A549 (cell line): ENCODE results near the gene CDH22. TPM values are rescaled to one million over a fixed set of nuclear protein-coding genes. Genes with fewer than 3 reads are reported as not detected.

Experiments used
- ATAC-seq, 2 experiments: fragments of 200-7000 bp in 1 of 2; fragments of >200 bp in 1 of 2; cut with Nextera tagmentation in 1 of 2; cut with Tn5 transposase in 1 of 2; 3 replicates each; pipeline versions ENCODE4 v1.8.0 to v1.9.1; 2018 to 2020; ENCODE audit warnings: mild to moderate bottlenecking in 1 of 2, moderate library complexity in 1 of 2
- CTCF ChIA-PET: fragments of 300-600 bp; sonication (Branson Sonifier 250); formaldehyde crosslinking; extraction: SDS; loops from one replicate; lab custom pipeline; 2021; ENCODE audit warnings: antibody characterized with exemption, inconsistent platforms; lab: Yijun Ruan, JAX
- POLR2A ChIA-PET: fragments of 350-600 bp; formaldehyde crosslinking; extraction: SDS; loops from one replicate; lab custom pipeline; 2021; ENCODE audit warnings: antibody characterized with exemption, inconsistent platforms; lab: Yijun Ruan, JAX
- DNase-seq, 2 experiments: peaks; one replicate each; pipeline versions ENCODE4 v3.0.0 to v3.0.0-alpha.2; 2011 to 2016; ENCODE audit warnings: low read depth in 1 of 2, low spot score in 1 of 2
- FAIRE-seq: peaks from 2 replicates; lab custom pipeline; 2011; peaks lifted over from hg19 to GRCh38; lab: Jason Lieb, UNC
- H3K27ac ChIP-seq, 2 experiments: fragments of >200 bp; sonication (Bioruptor Twin); formaldehyde crosslinking; 3 replicates each; pipeline ENCODE4 v1.5.1; 2016 to 2017
- H3K4me1 ChIP-seq: fragments of >200 bp; sonication (Bioruptor Twin); formaldehyde crosslinking; 3 replicates; pipeline ENCODE4 v1.6.1; 2016
- H3K4me2 ChIP-seq: fragments of >200 bp; sonication (Bioruptor Twin); formaldehyde crosslinking; 3 replicates; pipeline ENCODE4 v1.6.1; 2016
- H3K4me3 ChIP-seq: fragments of >200 bp; sonication (Bioruptor Twin); formaldehyde crosslinking; 3 replicates; pipeline ENCODE4 v1.5.1; 2016
- H3K9me3 ChIP-seq: fragments of >200 bp; sonication (Bioruptor Twin); formaldehyde crosslinking; 3 replicates; pipeline ENCODE4 v1.6.1; 2016
- CHD2 ChIP-seq: fragments of 150-350 bp; IDR thresholded peaks from 2 replicates; pipeline ENCODE4 v1.6.1; 2014; ENCODE audit warnings: low read length; ENCODE audit not compliant: partially characterized antibody
- CHD4 ChIP-seq: fragments of 200-600 bp; sonication (generic); IDR thresholded peaks from 2 replicates; pipeline ENCODE4 v1.6.1; 2016; ENCODE audit warnings: antibody characterized with exemption, mild to moderate bottlenecking, borderline replicate concordance
- EHMT2 ChIP-seq: fragments of 200-600 bp; sonication (generic); IDR thresholded peaks from 2 replicates; pipeline ENCODE4 v1.6.1; 2016; ENCODE audit warnings: antibody characterized with exemption, low read depth, mild to moderate bottlenecking, moderate library complexity
- EP300 ChIP-seq, 2 experiments: fragments of >200 bp; sonication (Bioruptor Twin); formaldehyde crosslinking; IDR thresholded peaks; 2 replicates in 1 of 2; 3 replicates in 1 of 2; pipeline ENCODE4 v1.6.1; 2016 to 2017
- HOXB5 ChIP-seq: fragments of 250-450 bp; sonication (Bioruptor Pico); IDR thresholded peaks from 2 replicates; pipeline ENCODE4 v1.5.0; 2020; ENCODE audit warnings: mild to moderate bottlenecking, moderate library complexity
- JUNB ChIP-seq: fragments of >200 bp; sonication (Bioruptor Twin); formaldehyde crosslinking; IDR thresholded peaks from 2 replicates; pipeline ENCODE4 v1.6.1; 2016
- KDM1A ChIP-seq: fragments of 200-600 bp; sonication (generic); IDR thresholded peaks from 2 replicates; pipeline ENCODE4 v1.6.1; 2016; ENCODE audit warnings: low read depth, mild to moderate bottlenecking
- KDM5A ChIP-seq: fragments of 200-600 bp; sonication (generic); IDR thresholded peaks from 2 replicates; pipeline ENCODE4 v1.6.1; 2016; ENCODE audit warnings: antibody characterized with exemption, mild to moderate bottlenecking
- NFE2L2 ChIP-seq: fragments of 150-350 bp; conservative IDR thresholded peaks from 2 replicates; pipeline ENCODE4 v1.6.1; 2014; ENCODE audit warnings: low read length
- NR3C1 ChIP-seq: fragments of >200 bp; sonication (Bioruptor Twin); formaldehyde crosslinking; IDR thresholded peaks from 3 replicates; pipeline ENCODE4 v1.6.1; 2017
- PHF8 ChIP-seq: fragments of 200-600 bp; sonication (generic); IDR thresholded peaks from 2 replicates; pipeline ENCODE4 v1.6.1; 2016; ENCODE audit warnings: low read depth, mild to moderate bottlenecking, antibody characterized with exemption, moderate library complexity, borderline replicate concordance
- RFX5 ChIP-seq: fragments of 450-650 bp; IDR thresholded peaks from 2 replicates; pipeline ENCODE4 v1.7.1; 2014; ENCODE audit warnings: antibody characterized with exemption, mild to moderate bottlenecking, moderate library complexity
- RNF2 ChIP-seq: fragments of 200-600 bp; sonication (generic); IDR thresholded peaks from 2 replicates; pipeline ENCODE4 v1.6.1; 2016; ENCODE audit warnings: low read depth, mild to moderate bottlenecking, antibody characterized with exemption, moderate library complexity, borderline replicate concordance
- SMC3 ChIP-seq: fragments of >200 bp; sonication (Bioruptor Twin); formaldehyde crosslinking; IDR thresholded peaks from 3 replicates; pipeline ENCODE4 v1.6.1; 2018; ENCODE audit warnings: inconsistent platforms
- ZNF302 ChIP-seq: fragments of 250-450 bp; sonication (Bioruptor Pico); IDR thresholded peaks from 2 replicates; pipeline ENCODE4 v1.9.0; 2021; ENCODE audit warnings: inconsistent platforms, mild to moderate bottlenecking, moderate library complexity
- ZSCAN20 ChIP-seq: fragments of 250-450 bp; sonication (Bioruptor Pico); IDR thresholded peaks from 2 replicates; pipeline ENCODE4 v1.8.0; 2022; ENCODE audit warnings: mild to moderate bottlenecking, moderate library complexity
- WGBS: methylation state at CpG from one replicate; pipeline ENCODE4 v1.1.6; 2017; ENCODE audit errors: missing lambda C conversion rate; 5-methylcytosine and 5-hydroxymethylcytosine counted together
- polyA plus RNA-seq, 4 experiments: library from polyadenylated mRNA; depleted of rRNA in 3 of 4; stranded (reverse); fragments of >200 nt; fragmentation: RNase III in 1 of 4; extraction: RNeasy Plus Mini Kit Qiagen cat#74134 plus additional on column Dnase treatment in 1 of 4; gene quantifications; 2 replicates in 3 of 4; 3 replicates in 1 of 4; pipeline ENCODE4 v1.2.3, GENCODE V29; 2011 to 2017
- TF ChIP-seq, protein P1 (sequence below): fragments of 450-650 bp; IDR thresholded peaks from 2 replicates; pipeline ENCODE4 v1.6.1; 2014; ENCODE audit warnings: antibody characterized with exemption
- TF ChIP-seq, protein P2 (sequence below): IDR thresholded peaks from 2 replicates; pipeline ENCODE4 v1.6.1; 2012; ENCODE audit warnings: low read depth, borderline replicate concordance
- TF ChIP-seq, protein P3 (sequence below): fragments of >200 bp; sonication (Bioruptor Twin); formaldehyde crosslinking; IDR thresholded peaks from 3 replicates; pipeline ENCODE4 v1.6.1; 2016

CDH22 gene
- polyA plus RNA-seq, 2 of the 4 experiments (the other 2 are of a cell fraction): not detected

DNA sequence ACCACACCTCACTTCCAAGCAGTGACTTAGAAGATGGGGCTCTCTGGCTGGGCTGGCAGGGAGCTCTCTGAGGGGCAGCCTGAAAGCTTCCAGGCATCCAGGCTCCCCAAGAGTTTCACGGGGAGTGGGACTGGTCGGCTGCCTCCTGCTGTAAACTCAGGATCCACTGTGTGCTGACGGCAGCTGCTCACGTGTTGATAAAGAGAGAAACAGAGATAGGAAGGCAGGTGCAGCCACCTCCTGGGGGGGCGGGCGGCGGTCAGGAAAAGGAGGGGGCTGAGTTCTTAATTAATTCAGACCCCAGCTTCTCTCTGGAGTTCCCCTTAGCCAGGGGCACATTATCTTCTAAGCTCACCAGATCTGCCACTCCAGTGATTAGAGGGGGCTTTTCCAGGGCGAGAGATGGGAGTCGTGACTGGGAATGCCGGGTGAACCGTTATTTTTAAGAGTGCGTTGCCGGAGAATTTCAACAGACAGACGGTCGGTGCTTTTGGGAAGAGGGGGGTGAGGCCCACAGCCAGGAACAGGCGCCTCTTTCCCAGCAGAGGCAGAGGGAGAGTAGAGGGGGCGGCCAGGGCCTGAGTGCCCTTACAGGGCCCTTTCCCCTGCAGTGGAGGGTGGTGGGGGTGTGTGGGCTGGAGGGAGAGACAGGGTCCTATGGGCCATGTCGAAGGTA is 119.3 kb downstream of the CDH22 start:
- CTCF ChIA-PET: interaction anchor here (3.3 kb wide), 1 partner anchor 14 kb away, joined by 18 read pairs; no protein-coding TSS in a partner anchor

DNA sequence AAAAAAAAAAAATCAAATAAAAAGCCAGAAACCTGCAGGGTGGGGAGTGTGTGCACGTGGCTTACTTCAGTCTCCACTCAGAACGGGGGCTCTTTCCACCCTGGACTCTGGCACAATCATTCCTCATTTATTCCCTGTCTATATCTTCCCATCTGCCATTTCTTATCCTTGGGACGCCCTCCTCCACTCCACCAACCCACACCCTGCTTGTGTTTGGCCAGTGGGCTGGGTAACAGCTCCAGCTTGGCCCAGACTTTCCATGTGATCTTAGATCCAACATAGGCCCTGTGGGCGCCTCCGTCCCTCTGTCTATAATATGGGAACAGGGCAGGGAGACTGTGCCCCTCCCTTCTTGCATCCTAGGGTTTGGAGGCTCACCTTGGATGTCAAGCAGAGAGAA is 122.1 kb downstream of the CDH22 start:
- FAIRE-seq (no peak), DNase-seq (no peak), ATAC-seq (no peak)
- Histone ChIP-seq H3K4me1 (no peaks in the 10 kb centered on the region), H3K9me3 (no peaks in the 10 kb centered on the region), H3K27ac (no peak overlapping the region), H3K4me2 (no peak overlapping the region), H3K4me3 (no peak overlapping the region)
- CTCF ChIA-PET: interaction anchor here (0.7 to 2.1 kb wide), 7 partner anchors 11 to 164 kb away, joined by 3 to 8 read pairs (median 5); no protein-coding TSS in a partner anchor
- TF ChIP-seq KDM5A (no peak), RFX5 (no peak), EHMT2 (no peak), ZNF302 (CRISPR knock-in tag) (no peak)
- POLR2A ChIA-PET: no interaction called here
- WGBS: 15% methylated on average over 5 of the region's 5 CpGs

More for the DNA sequence above, 119.3 kb downstream of the CDH22 start:
- H3K9me3 ChIP-seq: no peaks in the 10 kb centered on the region
- POLR2A ChIA-PET: no interaction called here
- no peak for DNase-seq
- no peaks in the 10 kb centered on the region for H3K4me1 ChIP-seq
- TF ChIP-seq, protein P1, sequence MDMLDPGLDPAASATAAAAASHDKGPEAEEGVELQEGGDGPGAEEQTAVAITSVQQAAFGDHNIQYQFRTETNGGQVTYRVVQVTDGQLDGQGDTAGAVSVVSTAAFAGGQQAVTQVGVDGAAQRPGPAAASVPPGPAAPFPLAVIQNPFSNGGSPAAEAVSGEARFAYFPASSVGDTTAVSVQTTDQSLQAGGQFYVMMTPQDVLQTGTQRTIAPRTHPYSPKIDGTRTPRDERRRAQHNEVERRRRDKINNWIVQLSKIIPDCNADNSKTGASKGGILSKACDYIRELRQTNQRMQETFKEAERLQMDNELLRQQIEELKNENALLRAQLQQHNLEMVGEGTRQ: no peak
- TF ChIP-seq NFE2L2 (no peak), NR3C1 (no peak), CHD2 (no peak), EP300 (IDR thresholded peaks at IDR 0.05) (no peak), HOXB5 (CRISPR knock-in tag) (no peak), KDM1A (no peak), JUNB (no peak), SMC3 (no peak), RFX5 (no peak)
- TF ChIP-seq, protein P2, sequence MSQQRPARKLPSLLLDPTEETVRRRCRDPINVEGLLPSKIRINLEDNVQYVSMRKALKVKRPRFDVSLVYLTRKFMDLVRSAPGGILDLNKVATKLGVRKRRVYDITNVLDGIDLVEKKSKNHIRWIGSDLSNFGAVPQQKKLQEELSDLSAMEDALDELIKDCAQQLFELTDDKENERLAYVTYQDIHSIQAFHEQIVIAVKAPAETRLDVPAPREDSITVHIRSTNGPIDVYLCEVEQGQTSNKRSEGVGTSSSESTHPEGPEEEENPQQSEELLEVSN: no peak
- TF ChIP-seq, protein P3, sequence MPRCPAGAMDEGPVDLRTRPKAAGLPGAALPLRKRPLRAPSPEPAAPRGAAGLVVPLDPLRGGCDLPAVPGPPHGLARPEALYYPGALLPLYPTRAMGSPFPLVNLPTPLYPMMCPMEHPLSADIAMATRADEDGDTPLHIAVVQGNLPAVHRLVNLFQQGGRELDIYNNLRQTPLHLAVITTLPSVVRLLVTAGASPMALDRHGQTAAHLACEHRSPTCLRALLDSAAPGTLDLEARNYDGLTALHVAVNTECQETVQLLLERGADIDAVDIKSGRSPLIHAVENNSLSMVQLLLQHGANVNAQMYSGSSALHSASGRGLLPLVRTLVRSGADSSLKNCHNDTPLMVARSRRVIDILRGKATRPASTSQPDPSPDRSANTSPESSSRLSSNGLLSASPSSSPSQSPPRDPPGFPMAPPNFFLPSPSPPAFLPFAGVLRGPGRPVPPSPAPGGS: no peak
- TF ChIP-seq, all 56 proteins: peak for 0
- 28% methylated on average over 16 of the region's 18 CpGs for WGBS
- H3K27ac ChIP-seq: no peak overlapping the region
- no peak for ATAC-seq
- no peak overlapping the region for H3K4me3 ChIP-seq
- FAIRE-seq: no peak
- no peak overlapping the region for H3K4me2 ChIP-seq

DNA sequence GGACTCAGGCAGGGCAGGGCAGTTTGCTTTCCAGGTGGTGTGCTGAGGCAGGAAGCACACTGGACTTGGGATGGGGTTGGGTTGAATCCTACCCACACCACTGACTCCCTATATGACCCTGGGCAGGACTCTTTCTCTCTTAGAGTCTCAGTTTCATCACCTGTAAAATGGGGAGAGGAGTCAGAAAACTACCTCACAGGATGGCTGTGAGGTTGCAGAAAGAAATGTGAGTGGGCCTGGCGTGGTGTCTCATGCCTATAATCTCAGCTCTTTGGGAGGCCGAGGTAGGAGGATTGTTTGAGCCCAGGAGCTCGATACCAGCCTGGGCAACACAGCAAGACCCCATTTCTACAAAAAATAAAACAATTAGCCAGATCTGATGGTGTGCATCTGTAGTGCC is 122.9 kb downstream of the CDH22 start:
- CTCF ChIA-PET: interaction anchor here (0.7 to 2.1 kb wide), 7 partner anchors 10 to 226 kb away, joined by 3 to 8 read pairs (median 4); no protein-coding TSS in a partner anchor
- no peak for TF ChIP-seq ZSCAN20 (CRISPR knock-in tag)
- TF ChIP-seq CHD4: no peak
- no peak for TF ChIP-seq PHF8
- TF ChIP-seq RNF2: no peak
- POLR2A ChIA-PET: no interaction called here

More for the DNA sequence above, 122.9 kb downstream of the CDH22 start:
- Histone ChIP-seq H3K4me1 (no peaks in the 10 kb centered on the region), H3K4me2 (no peak overlapping the region), H3K27ac (no peak overlapping the region), H3K4me3 (no peak overlapping the region), H3K9me3 (no peaks in the 10 kb centered on the region)
- FAIRE-seq (no peak), DNase-seq (no peak), ATAC-seq (no peak)
- 14% methylated on average over 3 of the region's 3 CpGs for WGBS
